MCF 10A (cell line): ENCODE results near the gene PDLIM7. TPM values are rescaled to one million over a fixed set of nuclear protein-coding genes. Genes with fewer than 3 reads are reported as not detected.

Experiments used
- BruUV-seq: library from RNA; stranded (reverse); fragments of 400-500 nt; replicated peaks from 2 replicates; lab custom pipeline; 2021; lab: Mats Ljungman, UMichigan
- CTCF ChIA-PET: fragments of 300-600 bp; sonication (Branson Sonifier 250); formaldehyde crosslinking; extraction: SDS; loops from one replicate; lab custom pipeline; 2021; ENCODE audit warnings: antibody characterized with exemption, inconsistent platforms; lab: Yijun Ruan, JAX
- POLR2A ChIA-PET: fragments of 300-600, 350-650 bp; sonication (Branson Sonifier 250); formaldehyde crosslinking; extraction: SDS; loops from one replicate; lab custom pipeline; 2020; ENCODE audit warnings: antibody characterized with exemption, inconsistent platforms; lab: Yijun Ruan, JAX
- DNase-seq: peaks from one replicate; pipeline ENCODE4 v3.0.0-alpha.2; 2018; ENCODE audit not compliant: unreplicated experiment
- H3K27ac Mint-ChIP-seq: one replicate; pipeline ENCODE4 v1.8.0; 2022; ENCODE audit warnings: mild to moderate bottlenecking, low read depth, mixed read lengths; ENCODE audit not compliant: unreplicated experiment
- H3K27me3 Mint-ChIP-seq: one replicate; pipeline ENCODE4 v1.8.0; 2022; ENCODE audit warnings: mixed read lengths; ENCODE audit not compliant: insufficient read depth, unreplicated experiment
- H3K36me3 Mint-ChIP-seq: one replicate; pipeline ENCODE4 v1.8.0; 2022; ENCODE audit warnings: mild to moderate bottlenecking, moderate library complexity, mixed read lengths; ENCODE audit not compliant: insufficient read depth, unreplicated experiment
- H3K4me1 Mint-ChIP-seq: one replicate; pipeline ENCODE4 v1.8.0; 2022; ENCODE audit warnings: mixed read lengths; ENCODE audit not compliant: insufficient read depth, unreplicated experiment
- H3K4me3 Mint-ChIP-seq: one replicate; pipeline ENCODE4 v1.8.0; 2022; ENCODE audit warnings: mild to moderate bottlenecking, moderate library complexity, mixed read lengths; ENCODE audit not compliant: unreplicated experiment
- H3K9me3 Mint-ChIP-seq: one replicate; pipeline ENCODE4 v1.8.0; 2022; ENCODE audit warnings: mixed read lengths; ENCODE audit not compliant: unreplicated experiment
- intact Hi-C: fragments of 100-400 bp; cut with micrococcal nuclease; formaldehyde crosslinking; loops from 2 replicates; pipeline ENCODE4 v1.14.1; 2022
- total RNA-seq: library from RNA; stranded (reverse); gene quantifications from 2 replicates; pipeline ENCODE4 v1.2.3, GENCODE V29; 2022
- TF ChIP-seq, protein P1 (sequence below): fragments of 200-600 bp; IDR thresholded peaks from one replicate; pipeline ENCODE4 v1.8.0; 2022; ENCODE audit warnings: antibody characterized with exemption, mild to moderate bottlenecking; ENCODE audit not compliant: unreplicated experiment

PDLIM7 gene
- total RNA-seq, 1 experiment from 2014 or later: 257 TPM

DNA sequence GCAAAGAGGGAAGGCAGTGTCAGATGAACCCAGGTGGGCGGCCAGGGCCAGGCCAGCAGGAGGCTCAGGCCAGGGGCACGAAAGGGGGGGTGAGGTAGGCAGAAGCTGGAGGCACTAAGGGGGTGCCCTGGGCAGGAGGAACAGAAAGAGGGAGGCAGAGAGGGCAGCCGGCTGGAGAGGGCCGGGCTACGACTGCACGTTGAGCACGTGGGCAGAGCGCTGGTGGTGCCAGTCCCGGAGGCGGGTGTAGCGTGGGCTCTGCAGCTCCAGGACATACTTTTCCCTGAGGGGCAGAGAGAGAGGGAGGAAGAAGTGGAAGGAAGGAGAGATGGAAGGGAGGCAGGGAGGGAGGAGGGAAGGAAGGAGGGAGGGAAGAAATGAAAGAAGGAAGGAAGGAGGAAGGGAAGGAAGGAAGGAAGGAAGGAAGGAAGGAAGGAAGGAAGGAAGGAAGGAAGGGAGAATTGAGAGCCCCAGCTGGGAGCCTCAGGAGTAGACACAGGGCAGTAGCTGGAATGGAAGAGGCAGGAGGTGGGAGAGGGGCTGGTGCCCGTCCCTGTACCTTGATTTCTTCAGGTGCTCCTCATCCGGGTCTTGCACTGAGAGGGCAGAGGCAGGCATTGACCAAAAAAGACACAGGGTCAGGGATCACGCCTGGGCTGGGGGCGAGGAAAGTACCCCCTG is 7.0 kb downstream of the PDLIM7 start:
- Mint-ChIP-seq H3K36me3 (peaks cover 37% of the 10 kb centered on the region), H3K4me1 (peaks cover 26% of the 10 kb centered on the region), H3K9me3 (no peaks in the 10 kb centered on the region), H3K4me3 (no peak overlapping the region), H3K27ac (no peak overlapping the region), H3K27me3 (no peaks in the 10 kb centered on the region)
- POLR2A ChIA-PET: interaction anchor here (1.3 kb wide), 1 partner anchor 35 kb away, joined by 3 read pairs; no protein-coding TSS in a partner anchor
- TF ChIP-seq, protein P1, sequence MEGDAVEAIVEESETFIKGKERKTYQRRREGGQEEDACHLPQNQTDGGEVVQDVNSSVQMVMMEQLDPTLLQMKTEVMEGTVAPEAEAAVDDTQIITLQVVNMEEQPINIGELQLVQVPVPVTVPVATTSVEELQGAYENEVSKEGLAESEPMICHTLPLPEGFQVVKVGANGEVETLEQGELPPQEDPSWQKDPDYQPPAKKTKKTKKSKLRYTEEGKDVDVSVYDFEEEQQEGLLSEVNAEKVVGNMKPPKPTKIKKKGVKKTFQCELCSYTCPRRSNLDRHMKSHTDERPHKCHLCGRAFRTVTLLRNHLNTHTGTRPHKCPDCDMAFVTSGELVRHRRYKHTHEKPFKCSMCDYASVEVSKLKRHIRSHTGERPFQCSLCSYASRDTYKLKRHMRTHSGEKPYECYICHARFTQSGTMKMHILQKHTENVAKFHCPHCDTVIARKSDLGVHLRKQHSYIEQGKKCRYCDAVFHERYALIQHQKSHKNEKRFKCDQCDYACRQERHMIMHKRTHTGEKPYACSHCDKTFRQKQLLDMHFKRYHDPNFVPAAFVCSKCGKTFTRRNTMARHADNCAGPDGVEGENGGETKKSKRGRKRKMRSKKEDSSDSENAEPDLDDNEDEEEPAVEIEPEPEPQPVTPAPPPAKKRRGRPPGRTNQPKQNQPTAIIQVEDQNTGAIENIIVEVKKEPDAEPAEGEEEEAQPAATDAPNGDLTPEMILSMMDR: no peak
- CTCF ChIA-PET: interaction anchor here (0.7 to 4.1 kb wide), 4 partner anchors 11 to 101 kb away, joined by 3 to 24 read pairs (median 4); no protein-coding TSS in a partner anchor
- intact Hi-C loops: no loop called here
- DNase-seq: no peak
- no TSS peak for BruUV-seq

DNA sequence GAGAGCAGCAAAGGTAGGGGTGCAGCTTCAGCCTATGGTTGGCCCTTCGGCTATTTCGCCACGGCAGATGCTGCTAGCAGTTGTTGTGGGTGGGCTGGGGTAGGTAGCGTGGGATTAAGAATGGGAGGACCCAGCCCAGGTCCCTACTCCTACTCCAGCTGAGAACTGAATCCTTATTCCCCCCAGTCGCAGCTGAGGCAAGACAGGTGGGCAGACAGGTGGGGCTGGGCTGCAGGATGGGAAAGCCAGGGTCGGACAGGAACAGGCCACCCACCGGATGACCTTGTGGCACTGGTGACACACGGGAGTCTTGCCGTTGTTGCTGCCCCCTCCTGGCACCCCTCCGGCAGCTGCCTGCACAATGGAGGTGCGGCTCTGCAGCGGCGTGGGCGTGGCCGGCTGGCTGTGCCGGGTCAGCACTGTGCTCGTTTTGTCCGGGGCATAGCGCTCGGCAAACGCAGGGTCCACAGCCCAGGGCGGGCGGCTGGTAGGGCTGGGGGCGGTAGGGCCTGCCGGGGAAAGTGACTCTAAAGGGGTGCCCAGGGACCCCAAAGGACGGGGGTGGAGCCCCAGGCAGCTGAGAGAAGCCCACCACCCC is 8.2 kb downstream of the PDLIM7 start:
- BruUV-seq: no TSS peak
- intact Hi-C loops: no loop called here
- ChIA-PET CTCF (interaction anchor here (0.5 to 4.1 kb wide), 5 partner anchors 12 to 100 kb away, joined by 3 to 24 read pairs (median 3); no protein-coding TSS in a partner anchor), POLR2A (interaction anchor here (1.0 to 1.3 kb wide), 2 partner anchors 12 to 34 kb away, joined by 3 read pairs; no protein-coding TSS in a partner anchor)
- Mint-ChIP-seq H3K9me3 (no peaks in the 10 kb centered on the region), H3K27me3 (no peaks in the 10 kb centered on the region), H3K36me3 (peaks cover 40% of the 10 kb centered on the region), H3K27ac (no peak overlapping the region), H3K4me1 (peaks cover 25% of the 10 kb centered on the region), H3K4me3 (no peak overlapping the region)
- TF ChIP-seq, protein P1: no peak
- no peak for DNase-seq

DNA sequence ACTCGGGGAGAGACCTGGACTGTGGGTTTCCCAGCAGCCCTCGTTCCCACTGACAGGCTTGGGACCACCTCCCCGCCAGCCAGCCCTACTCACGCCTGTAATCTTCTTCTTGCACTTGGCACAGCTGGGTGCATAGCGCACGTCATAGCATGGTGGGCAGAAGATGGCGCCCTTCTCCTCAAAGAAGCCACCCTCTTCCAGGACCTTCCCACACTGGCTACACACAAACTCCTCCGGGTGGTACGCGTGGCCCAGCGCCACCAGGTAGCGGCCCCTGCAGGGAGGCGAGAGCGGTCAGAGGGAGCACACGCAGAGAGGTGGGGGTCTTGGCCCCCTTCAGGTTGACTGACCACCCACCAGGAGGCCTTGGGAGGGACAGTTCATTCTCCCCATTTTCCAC is 9.4 kb downstream of the PDLIM7 start:
- intact Hi-C loops: no loop called here
- DNase-seq: no peak
- ChIA-PET CTCF (interaction anchor here (0.6 to 4.1 kb wide), 4 partner anchors 9 to 376 kb away, joined by 3 to 24 read pairs (median 4); no protein-coding TSS in a partner anchor), POLR2A (interaction anchor here (0.9 kb wide), 1 partner anchor 11 kb away, joined by 3 read pairs; no protein-coding TSS in a partner anchor)
- H3K36me3 Mint-ChIP-seq: peaks cover 43% of the 10 kb centered on the region
- H3K27ac Mint-ChIP-seq: no peak overlapping the region
- H3K4me3 Mint-ChIP-seq: no peak overlapping the region
- TF ChIP-seq, protein P1: no peak
- peaks cover 22% of the 10 kb centered on the region for H3K4me1 Mint-ChIP-seq
- BruUV-seq: no TSS peak
- H3K27me3 Mint-ChIP-seq: no peaks in the 10 kb centered on the region
- no peaks in the 10 kb centered on the region for H3K9me3 Mint-ChIP-seq

DNA sequence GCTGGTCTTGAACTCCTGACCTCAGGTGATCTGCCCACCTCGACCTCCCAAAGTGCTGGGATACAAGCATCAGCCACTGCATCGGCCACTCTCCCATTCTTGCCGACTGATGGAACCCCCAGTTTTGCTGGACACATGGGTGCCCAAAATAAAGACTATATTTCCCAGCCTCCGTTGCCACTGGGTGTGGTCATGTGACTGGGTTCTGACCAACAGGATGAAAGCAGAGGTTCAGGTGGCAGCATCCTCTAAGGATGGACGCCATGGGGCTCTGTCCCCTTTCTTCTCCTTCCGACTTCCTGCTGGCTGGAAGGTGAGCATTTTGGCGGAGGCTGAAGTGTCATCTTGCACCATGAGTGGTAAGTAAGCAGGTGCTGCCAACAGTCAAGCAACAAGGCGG is 10.3 kb downstream of the PDLIM7 start:
- POLR2A ChIA-PET: no interaction called here
- H3K4me3 Mint-ChIP-seq: no peak overlapping the region
- no TSS peak for BruUV-seq

More for the DNA sequence above, 10.3 kb downstream of the PDLIM7 start:
- TF ChIP-seq, protein P1: no peak
- Mint-ChIP-seq H3K9me3 (no peaks in the 10 kb centered on the region), H3K27me3 (no peaks in the 10 kb centered on the region), H3K27ac (no peak overlapping the region), H3K36me3 (peaks cover 39% of the 10 kb centered on the region), H3K4me1 (peaks cover 21% of the 10 kb centered on the region)
- CTCF ChIA-PET: interaction anchor here (1.2 to 1.4 kb wide), 2 partner anchors 8 to 375 kb away, joined by 3 to 4 read pairs; no protein-coding TSS in a partner anchor
- intact Hi-C loops: no loop called here
- no peak for DNase-seq
